Adrenal gland (tissue), 5 donors: Measurements from ENCODE around the gene ADK.

Source experiments
- POLR2A ChIP-seq, 2 donors: fragments of 450-650 bp; IDR thresholded peaks; one replicate each; pipeline ENCODE4 v1.6.1; 2017; ENCODE audit warnings: antibody characterized with exemption in 2 of 2, mild to moderate bottlenecking in 2 of 2, moderate library complexity in 1 of 2
- TF ChIP-seq, protein P1 (sequence below), 6 experiments: fragments of 450-650 bp in 4 of 6; fragments of 200-600 bp in 2 of 6; sonication (generic) in 1 of 6; IDR thresholded peaks; 1 replicate in 5 of 6; 2 replicates in 1 of 6; pipeline versions ENCODE4 v1.5.1 to v1.8.0; 2016 to 2021; ENCODE audit warnings: antibody characterized with exemption in 6 of 6, mild to moderate bottlenecking in 2 of 6, moderate library complexity in 1 of 6
- donor health status: DM: no; HTN: no; CAD: no.

DNA sequence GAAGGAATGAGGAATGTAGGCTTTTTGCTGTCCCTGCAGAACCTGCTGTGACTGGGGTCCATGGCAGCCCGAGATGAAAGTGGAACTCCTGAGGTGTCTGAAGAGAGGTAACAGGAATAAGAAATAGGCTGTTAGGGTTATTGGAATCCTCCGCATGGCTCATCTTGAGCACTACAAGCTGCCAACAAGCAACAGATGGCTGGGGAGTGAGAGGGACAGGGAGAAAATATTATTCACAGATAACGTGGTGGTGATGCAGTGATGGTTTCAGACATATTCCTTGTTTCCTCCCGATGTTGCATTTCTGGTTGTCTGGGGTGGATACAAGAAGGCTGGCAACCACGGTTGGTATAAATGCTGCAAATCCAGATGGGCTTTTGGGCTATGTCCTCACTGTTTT lies 46.5 kb upstream of the ADK start:
- TF ChIP-seq, protein P1, sequence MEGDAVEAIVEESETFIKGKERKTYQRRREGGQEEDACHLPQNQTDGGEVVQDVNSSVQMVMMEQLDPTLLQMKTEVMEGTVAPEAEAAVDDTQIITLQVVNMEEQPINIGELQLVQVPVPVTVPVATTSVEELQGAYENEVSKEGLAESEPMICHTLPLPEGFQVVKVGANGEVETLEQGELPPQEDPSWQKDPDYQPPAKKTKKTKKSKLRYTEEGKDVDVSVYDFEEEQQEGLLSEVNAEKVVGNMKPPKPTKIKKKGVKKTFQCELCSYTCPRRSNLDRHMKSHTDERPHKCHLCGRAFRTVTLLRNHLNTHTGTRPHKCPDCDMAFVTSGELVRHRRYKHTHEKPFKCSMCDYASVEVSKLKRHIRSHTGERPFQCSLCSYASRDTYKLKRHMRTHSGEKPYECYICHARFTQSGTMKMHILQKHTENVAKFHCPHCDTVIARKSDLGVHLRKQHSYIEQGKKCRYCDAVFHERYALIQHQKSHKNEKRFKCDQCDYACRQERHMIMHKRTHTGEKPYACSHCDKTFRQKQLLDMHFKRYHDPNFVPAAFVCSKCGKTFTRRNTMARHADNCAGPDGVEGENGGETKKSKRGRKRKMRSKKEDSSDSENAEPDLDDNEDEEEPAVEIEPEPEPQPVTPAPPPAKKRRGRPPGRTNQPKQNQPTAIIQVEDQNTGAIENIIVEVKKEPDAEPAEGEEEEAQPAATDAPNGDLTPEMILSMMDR (IDR thresholded peaks at IDR 0.05), result no peak
- no peak for TF ChIP-seq POLR2A (IDR thresholded peaks at IDR 0.05)
